GM23248 (cell line): ENCODE measurements around the gene HECTD3.

ENCODE experiments used
- EZH2 ChIP-seq: fragments of 200-600 bp; sonication (generic); IDR thresholded peaks from 2 replicates; pipeline ENCODE4 v1.6.1; 2018; ENCODE audit warnings: antibody characterized with exemption, mild to moderate bottlenecking; ENCODE audit not compliant: insufficient read depth, poor library complexity, severe bottlenecking
- EZH2phosphoT487 ChIP-seq: fragments of 200-600 bp; sonication (generic); IDR thresholded peaks from 2 replicates; pipeline ENCODE4 v1.6.1; 2018; ENCODE audit warnings: antibody characterized with exemption, moderate library complexity, mild to moderate bottlenecking, low read depth; ENCODE audit not compliant: insufficient read depth

DNA sequence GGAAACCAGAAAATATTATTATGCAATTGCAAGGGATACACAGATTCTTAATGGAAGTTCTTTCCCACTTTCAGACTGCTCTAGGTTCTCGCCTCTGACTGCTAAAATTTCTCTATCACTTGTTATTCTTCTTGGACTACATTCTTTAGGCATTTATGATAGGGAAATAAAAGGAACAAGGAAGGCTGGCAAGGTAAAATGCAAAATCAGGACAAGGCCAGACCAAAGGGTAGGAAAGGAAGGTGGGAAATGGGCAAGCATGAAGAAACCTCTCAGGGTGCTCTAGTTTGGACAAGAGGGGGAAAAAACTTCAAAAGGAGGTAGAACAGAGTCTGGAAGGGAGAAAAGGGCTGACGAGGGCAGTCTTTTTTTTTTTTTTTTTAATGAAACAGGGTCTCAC is 27.1 kb upstream of the HECTD3 start:
- TF ChIP-seq EZH2phosphoT487 = no peak
- TF ChIP-seq EZH2 = no peak
